B cell (primary cell): Measurements from ENCODE around the gene CST1. TPM values are rescaled to one million over a fixed set of nuclear protein-coding genes. Genes with fewer than 3 reads are reported as not detected.
"Not testable (repeated sequence)": the region's sequence is repeated elsewhere in the genome, so short reads cannot be mapped to it uniquely, and the experiment has no call there.

Experiments
- ATAC-seq: fragments of 200-7000 bp; cut with Tn5 transposase; one replicate; pipeline ENCODE4 v1.10.0; 2021; ENCODE audit warnings: low read depth, mild to moderate bottlenecking, moderate number of reproducible peaks, moderate library complexity
- CTCF ChIA-PET: fragments of 350-600 bp; sonication (Branson Sonifier 250); formaldehyde crosslinking; loops from one replicate; lab custom pipeline; 2021; ENCODE audit warnings: antibody characterized with exemption, inconsistent platforms; lab: Charles Lee
- POLR2A ChIA-PET: fragments of 350-600 bp; sonication (Branson Sonifier 250); formaldehyde crosslinking; loops from one replicate; lab custom pipeline; 2021; ENCODE audit warnings: antibody characterized with exemption; lab: Charles Lee
- DNase-seq: peaks from one replicate; pipeline ENCODE4 v3.0.0; 2013
- H2AFZ ChIP-seq: 2 replicates; pipeline ENCODE4 v1.6.1; 2012; ENCODE audit warnings: mild to moderate bottlenecking, low read depth, low read length; ENCODE audit not compliant: insufficient read depth, poor library complexity, severe bottlenecking
- H3K27ac ChIP-seq, 2 donors: 1 replicate in 1 of 2; 2 replicates in 1 of 2; pipeline ENCODE4 v1.5.1; 2012 to 2013; ENCODE audit warnings: low read length in 2 of 2, mild to moderate bottlenecking in 2 of 2, moderate library complexity in 1 of 2
- H3K27me3 ChIP-seq, 4 experiments: fragments of 200-600 bp in 1 of 4; sonication (generic) in 1 of 4; replicated peaks in 1 of 4; 1 replicate in 2 of 4; 2 replicates in 2 of 4; pipeline versions ENCODE4 v1.6.1 to v1.7.0; 2013 to 2016; ENCODE audit warnings: low read length in 3 of 4, mild to moderate bottlenecking in 2 of 4, mixed read lengths in 1 of 4, moderate library complexity in 1 of 4; ENCODE audit not compliant: insufficient read depth in 4 of 4, control insufficient read depth in 3 of 4; ENCODE audit errors: control extremely low read depth in 1 of 4
- H3K36me3 ChIP-seq, 2 experiments: replicated peaks in 1 of 2; 1 replicate in 1 of 2; 2 replicates in 1 of 2; pipeline versions ENCODE4 v1.6.1 to v1.7.1; 2013; ENCODE audit warnings: low read length in 1 of 2; ENCODE audit not compliant: insufficient read depth in 2 of 2, control insufficient read depth in 1 of 2; ENCODE audit errors: control extremely low read depth in 1 of 2, extremely low read depth in 1 of 2
- H3K4me1 ChIP-seq, 2 donors: fragments of 200-600 bp in 1 of 2; sonication (generic) in 1 of 2; 1 replicate in 1 of 2; 2 replicates in 1 of 2; pipeline versions ENCODE4 v1.5.1 to v1.6.1; 2013 to 2017; ENCODE audit warnings: low read length in 2 of 2; ENCODE audit not compliant: control insufficient read depth in 2 of 2, insufficient read depth in 2 of 2
- H3K4me2 ChIP-seq: replicated peaks from 2 replicates; pipeline ENCODE3; 2012; ENCODE audit warnings: mild to moderate bottlenecking, low read depth, low read length; ENCODE audit not compliant: poor library complexity, severe bottlenecking
- H3K4me3 ChIP-seq, 5 experiments: fragments of 200-600 bp in 1 of 5; sonication (generic) in 1 of 5; 1 replicate in 3 of 5; 2 replicates in 2 of 5; pipeline versions ENCODE4 v1.5.1 to v1.7.0; 2011 to 2016; ENCODE audit warnings: low read length in 4 of 5, mild to moderate bottlenecking in 4 of 5, low read depth in 2 of 5, control low read depth in 1 of 5, moderate library complexity in 1 of 5; ENCODE audit not compliant: insufficient read depth in 1 of 5; ENCODE audit errors: control extremely low read depth in 1 of 5, extremely low read depth in 1 of 5
- H3K79me2 ChIP-seq: fragments of 200-600 bp; sonication (generic); one replicate; pipeline ENCODE4 v1.6.0; 2016; ENCODE audit warnings: low read length; ENCODE audit not compliant: control insufficient read depth, insufficient read depth
- H3K9ac ChIP-seq: fragments of 200-600 bp; sonication (generic); 2 replicates; pipeline ENCODE4 v1.6.1; 2017; ENCODE audit warnings: mild to moderate bottlenecking, low read length, moderate library complexity
- H3K9me3 ChIP-seq, 3 donors: one replicate each; pipeline versions ENCODE4 v1.6.1 to v1.7.1; 2013; ENCODE audit warnings: low read length in 2 of 3; ENCODE audit not compliant: control insufficient read depth in 2 of 3, insufficient read depth in 1 of 3; ENCODE audit errors: control extremely low read depth in 1 of 3
- H4K20me1 ChIP-seq: 2 replicates; pipeline ENCODE4 v1.6.0; 2012; ENCODE audit warnings: mild to moderate bottlenecking, low read length; ENCODE audit not compliant: insufficient read depth, control insufficient read depth, poor library complexity, severe bottlenecking
- H3K27ac Mint-ChIP-seq: one replicate; pipeline ENCODE4 v1.8.0; 2021; ENCODE audit warnings: mixed read lengths
- H3K27me3 Mint-ChIP-seq: one replicate; pipeline ENCODE4 v1.8.0; 2021; ENCODE audit warnings: mixed read lengths
- H3K4me1 Mint-ChIP-seq: one replicate; pipeline ENCODE4 v1.8.0; 2021; ENCODE audit warnings: mixed read lengths
- H3K4me3 Mint-ChIP-seq: one replicate; pipeline ENCODE4 v1.8.0; 2021; ENCODE audit warnings: mixed read lengths
- H3K9me3 Mint-ChIP-seq: one replicate; pipeline ENCODE4 v1.8.0; 2022; ENCODE audit warnings: mixed read lengths; ENCODE audit not compliant: insufficient read depth
- CTCF ChIP-seq: fragments of 200-600 bp; IDR thresholded peaks from one replicate; pipeline ENCODE4 v1.8.0; 2022; ENCODE audit warnings: antibody characterized with exemption, mild to moderate bottlenecking
- EZH2 ChIP-seq: IDR thresholded peaks from 2 replicates; pipeline ENCODE4 v1.6.1; 2012; ENCODE audit warnings: borderline replicate concordance, low read depth, mild to moderate bottlenecking, moderate library complexity, low read length; ENCODE audit not compliant: insufficient read depth, poor library complexity, severe bottlenecking
- WGBS: methylation state at CpG from one replicate; pipeline ENCODE4 v1.1.5; 2013; ENCODE audit warnings: missing lambda C conversion rate; ENCODE audit not compliant: insufficient coverage; 5-methylcytosine and 5-hydroxymethylcytosine counted together
- intact Hi-C: fragments of 100-400 bp; cut with micrococcal nuclease; formaldehyde crosslinking; loops from one replicate; pipeline ENCODE4 v1.10.0; 2022
- polyA plus RNA-seq: library from polyadenylated mRNA; depleted of rRNA; stranded (reverse); fragments of >200 nt; gene quantifications from 2 replicates; pipeline ENCODE4 v1.2.3, GENCODE V29; 2012
- total RNA-seq, 2 donors: library from RNA; stranded (reverse); fragments of 120-200 nt in 1 of 2; gene quantifications; 1 replicate in 1 of 2; 2 replicates in 1 of 2; pipeline versions ENCODE4 v1.2.3 to v1.2.4, GENCODE V29; 2013 to 2022

CST1 gene
- total and polyA plus RNA-seq, 2 donors (not counting 1 experiment from before 2014, with no cell fraction given) = not detected

- H2AFZ ChIP-seq, H3K4me1 Mint-ChIP-seq, intact Hi-C loops, POLR2A ChIA-PET, H3K4me2 ChIP-seq, DNase-seq, CTCF ChIA-PET, H4K20me1 ChIP-seq, ATAC-seq, H3K9me3 ChIP-seq, H3K9me3 Mint-ChIP-seq, H3K27me3 Mint-ChIP-seq, H3K4me3 Mint-ChIP-seq, H3K36me3 ChIP-seq, H3K27ac ChIP-seq, H3K9ac ChIP-seq, H3K4me1 ChIP-seq, H3K27me3 ChIP-seq, H3K79me2 ChIP-seq, H3K4me3 ChIP-seq, H3K27ac Mint-ChIP-seq: not testable (repeated sequence)
- 94% methylated on average over 2 of the region's 4 CpGs for WGBS
Observed at GRCh38 chr20:23747092-23747491, 3.6 kb downstream of the CST1 start.

GRCh38 chr20:23746321-23746720, 4.4 kb downstream of the CST1 start:
- Histone ChIP-seq H2AFZ (no peak overlapping the region), H4K20me1 (no peaks in the 10 kb centered on the region), H3K27me3 (no peaks in the 10 kb centered on the region), H3K36me3 (no peaks in the 10 kb centered on the region), H3K4me2 (no peak overlapping the region), H3K9ac (no peak overlapping the region), H3K9me3 (no peaks in the 10 kb centered on the region), H3K27ac (no peak overlapping the region), H3K4me3 (no peak overlapping the region), H3K4me1 (no peaks in the 10 kb centered on the region), H3K79me2 (no peaks in the 10 kb centered on the region)
- ChIA-PET POLR2A (no interaction called here), CTCF (no interaction called here)
- intact Hi-C loops = no loop called here
- no peak for TF ChIP-seq CTCF
- TF ChIP-seq EZH2 = no peak
- no peaks in the 10 kb centered on the region for H3K9me3 Mint-ChIP-seq
- DNase-seq (no peak), ATAC-seq (no peak)
- no peak overlapping the region for H3K27ac Mint-ChIP-seq
- WGBS = 62% methylated on average over 2 of the region's 6 CpGs
- no peak overlapping the region for H3K4me3 Mint-ChIP-seq
- H3K27me3 Mint-ChIP-seq = no peaks in the 10 kb centered on the region
- no peaks in the 10 kb centered on the region for H3K4me1 Mint-ChIP-seq
